HCT116 (cell line): Measurements from ENCODE around the gene HOXC13. TPM values are rescaled to one million over a fixed set of nuclear protein-coding genes. Genes with fewer than 3 reads are reported as not detected.

Experiments
- ATAC-seq: fragments of 200-7000 bp; cut with Tn5 transposase; 2 replicates; pipeline ENCODE4 v1.9.1; 2020; ENCODE audit warnings: mild to moderate bottlenecking, moderate library complexity
- BruUV-seq: library from RNA; stranded (reverse); fragments of 400-500 nt; replicated peaks from 2 replicates; lab custom pipeline; 2021; lab: Mats Ljungman, UMichigan
- CTCF ChIA-PET: fragments of 300-600 bp; sonication (Branson Sonifier 250); formaldehyde crosslinking; loops from one replicate; lab custom pipeline; 2021; ENCODE audit warnings: antibody characterized with exemption; lab: Charles Lee
- POLR2A ChIA-PET: fragments of 300-600, 350-600 bp; sonication (Branson Sonifier 250); formaldehyde crosslinking; loops from one replicate; lab custom pipeline; 2021; ENCODE audit warnings: antibody characterized with exemption; lab: Charles Lee
- RAD21 ChIA-PET, 2 experiments: fragments of 300-600 bp; sonication (Branson Sonifier 250); formaldehyde crosslinking; loops; one replicate each; lab custom pipeline; 2023; ENCODE audit warnings: low total read pairs in 2 of 2; ENCODE audit not compliant: uncharacterized antibody in 2 of 2, unreplicated experiment in 2 of 2, low non-redundant PET in 1 of 2; lab: Charles Lee
- DNase-seq: peaks from one replicate; pipeline ENCODE4 v3.0.0-alpha.2; 2010; ENCODE audit warnings: low read depth, low spot score
- H2AFZ ChIP-seq: fragments of 200-600 bp; shearing (Covaris generic), sonication (generic); 2 replicates; pipeline ENCODE4 v1.6.1; 2017; ENCODE audit warnings: low read depth, mixed run types, mixed read lengths, antibody characterized with exemption, low read length; ENCODE audit not compliant: poor library complexity, severe bottlenecking
- H3K27ac ChIP-seq: 2 replicates; pipeline ENCODE4 v1.5.1; 2012; ENCODE audit warnings: low read depth, low read length
- H3K27me3 ChIP-seq: fragments of 200-600 bp; sonication (generic); 2 replicates; pipeline ENCODE4 v1.6.1; 2016; ENCODE audit warnings: mixed run types, low read length, mixed read lengths; ENCODE audit not compliant: insufficient read depth
- H3K36me3 ChIP-seq, 2 experiments: fragments of 200-500 bp in 1 of 2; fragments of 200-600 bp in 1 of 2; sonication (Bioruptor generic) in 1 of 2; sonication (generic) in 1 of 2; 2 replicates each; pipeline versions ENCODE4 v1.5.1 to v1.6.1; 2014 to 2016; ENCODE audit warnings: low read length in 2 of 2, inconsistent platforms in 1 of 2, mixed read lengths in 1 of 2, mixed run types in 1 of 2; ENCODE audit not compliant: insufficient read depth in 2 of 2, control insufficient read depth in 1 of 2
- H3K4me1 ChIP-seq, 2 experiments: fragments of 200-600 bp in 1 of 2; sonication (generic) in 1 of 2; 2 replicates each; pipeline versions ENCODE4 v1.5.1 to v1.6.1; 2012 to 2017; ENCODE audit warnings: low read length in 2 of 2, inconsistent platforms in 1 of 2, mild to moderate bottlenecking in 1 of 2, mixed read lengths in 1 of 2, mixed run types in 1 of 2, moderate library complexity in 1 of 2; ENCODE audit not compliant: insufficient read depth in 2 of 2, control insufficient read depth in 1 of 2
- H3K4me2 ChIP-seq: fragments of 200-600 bp; sonication (generic); 2 replicates; pipeline ENCODE4 v1.6.1; 2017; ENCODE audit warnings: mixed run types, low read length, mixed read lengths
- H3K4me3 ChIP-seq, 2 experiments: fragments of 200-600 bp in 1 of 2; sonication (generic) in 1 of 2; replicated peaks in 1 of 2; 2 replicates each; pipeline ENCODE4 v1.5.1; 2011 to 2016; ENCODE audit warnings: low read length in 2 of 2, control low read depth in 1 of 2, low read depth in 1 of 2, mild to moderate bottlenecking in 1 of 2, mixed read lengths in 1 of 2, mixed run types in 1 of 2
- H3K79me2 ChIP-seq: fragments of 200-600 bp; sonication (generic); 2 replicates; pipeline ENCODE4 v1.6.1; 2017; ENCODE audit warnings: mild to moderate bottlenecking, mixed run types, low read length, moderate library complexity, mixed read lengths; ENCODE audit not compliant: insufficient read depth
- H3K9ac ChIP-seq: fragments of 200-600 bp; sonication (generic); 2 replicates; pipeline ENCODE4 v1.6.1; 2016; ENCODE audit warnings: low read length, mixed read lengths
- H3K9me2 ChIP-seq: fragments of 200-600 bp; sonication (generic), shearing (Covaris generic); 2 replicates; pipeline ENCODE4 v1.6.1; 2017; ENCODE audit warnings: mixed run types, mild to moderate bottlenecking, moderate library complexity; ENCODE audit not compliant: insufficient read depth
- H3K9me3 ChIP-seq, 2 experiments: fragments of 200-500 bp in 1 of 2; fragments of 200-600 bp in 1 of 2; sonication (Bioruptor generic) in 1 of 2; sonication (generic) in 1 of 2; 2 replicates each; pipeline ENCODE4 v1.6.1; 2014 to 2017; ENCODE audit warnings: low read length in 2 of 2, mixed read lengths in 2 of 2, inconsistent platforms in 1 of 2, low read depth in 1 of 2, mild to moderate bottlenecking in 1 of 2, mixed run types in 1 of 2, moderate library complexity in 1 of 2; ENCODE audit not compliant: control insufficient read depth in 1 of 2, insufficient read depth in 1 of 2
- H4K20me1 ChIP-seq: fragments of 200-600 bp; sonication (generic), shearing (Covaris generic); 2 replicates; pipeline ENCODE4 v1.6.1; 2017; ENCODE audit warnings: mixed run types, mild to moderate bottlenecking, moderate library complexity; ENCODE audit not compliant: insufficient read depth
- EGR1 ChIP-seq: IDR thresholded peaks from 2 replicates; pipeline ENCODE4 v1.6.1; 2012; ENCODE audit warnings: low read depth
- ELF1 ChIP-seq: IDR thresholded peaks from 2 replicates; pipeline ENCODE4 v1.6.1; 2012; ENCODE audit warnings: low read depth, borderline replicate concordance
- EZH2phosphoT487 ChIP-seq: fragments of 200-600 bp; IDR thresholded peaks from 2 replicates; pipeline ENCODE4 v1.6.1; 2018; ENCODE audit warnings: antibody characterized with exemption, borderline replicate concordance
- JUND ChIP-seq: IDR thresholded peaks from 2 replicates; pipeline ENCODE4 v1.6.1; 2012
- POLR2AphosphoS5 ChIP-seq: IDR thresholded peaks from 2 replicates; pipeline ENCODE4 v1.6.1; 2011; ENCODE audit warnings: mild to moderate bottlenecking, low read depth, low read length, moderate library complexity
- SP1 ChIP-seq: IDR thresholded peaks from 2 replicates; pipeline ENCODE4 v1.6.1; 2012; ENCODE audit warnings: low read depth
- SRF ChIP-seq: IDR thresholded peaks from 2 replicates; pipeline ENCODE4 v1.6.1; 2012; ENCODE audit warnings: low read depth
- ZFX ChIP-seq: fragments of 450-650 bp; IDR thresholded peaks from 2 replicates; pipeline ENCODE4 v1.6.1; 2017
- intact Hi-C: fragments of 100-400 bp; cut with micrococcal nuclease; formaldehyde crosslinking; loops from 2 replicates; pipeline ENCODE4 v1.10.0; 2022
- total RNA-seq: library from RNA; stranded (reverse); gene quantifications from one replicate; pipeline ENCODE4 v1.2.1, GENCODE V29; 2021; ENCODE audit not compliant: unreplicated experiment
- TF ChIP-seq, protein P1 (sequence below): IDR thresholded peaks from 2 replicates; pipeline ENCODE4 v1.6.1; 2012; ENCODE audit warnings: low read depth

HOXC13 gene
- total RNA-seq, 1 experiment from 2014 or later: 3.8 TPM

- Histone ChIP-seq H2AFZ (no peak overlapping the region), H3K27ac (no peak overlapping the region), H3K36me3 (no peaks in the 10 kb centered on the region), H3K9ac (no peak overlapping the region), H3K4me2 (no peak overlapping the region), H3K9me2 (no peaks in the 10 kb centered on the region), H3K4me1 (peaks cover 0 to 14% of the 10 kb centered on the region in 2 experiments; a peak in 2 of 4 replicates), H3K4me3 (no peak overlapping the region), H3K79me2 (no peaks in the 10 kb centered on the region), H4K20me1 (no peaks in the 10 kb centered on the region), H3K9me3 (no peaks in the 10 kb centered on the region), H3K27me3 (peaks cover 4% of the 10 kb centered on the region; the same call in 1 of the 2 replicates)
- DNase-seq (no peak), ATAC-seq (no peak)
- ChIA-PET POLR2A (no interaction called here), RAD21 (no interaction called here), CTCF (no interaction called here)
- TF ChIP-seq EZH2phosphoT487 (no peak), SRF (no peak), JUND (no peak), ZFX (no peak), ELF1 (no peak), POLR2AphosphoS5 (no peak), EGR1 (no peak), SP1 (no peak)
- TF ChIP-seq, protein P1, sequence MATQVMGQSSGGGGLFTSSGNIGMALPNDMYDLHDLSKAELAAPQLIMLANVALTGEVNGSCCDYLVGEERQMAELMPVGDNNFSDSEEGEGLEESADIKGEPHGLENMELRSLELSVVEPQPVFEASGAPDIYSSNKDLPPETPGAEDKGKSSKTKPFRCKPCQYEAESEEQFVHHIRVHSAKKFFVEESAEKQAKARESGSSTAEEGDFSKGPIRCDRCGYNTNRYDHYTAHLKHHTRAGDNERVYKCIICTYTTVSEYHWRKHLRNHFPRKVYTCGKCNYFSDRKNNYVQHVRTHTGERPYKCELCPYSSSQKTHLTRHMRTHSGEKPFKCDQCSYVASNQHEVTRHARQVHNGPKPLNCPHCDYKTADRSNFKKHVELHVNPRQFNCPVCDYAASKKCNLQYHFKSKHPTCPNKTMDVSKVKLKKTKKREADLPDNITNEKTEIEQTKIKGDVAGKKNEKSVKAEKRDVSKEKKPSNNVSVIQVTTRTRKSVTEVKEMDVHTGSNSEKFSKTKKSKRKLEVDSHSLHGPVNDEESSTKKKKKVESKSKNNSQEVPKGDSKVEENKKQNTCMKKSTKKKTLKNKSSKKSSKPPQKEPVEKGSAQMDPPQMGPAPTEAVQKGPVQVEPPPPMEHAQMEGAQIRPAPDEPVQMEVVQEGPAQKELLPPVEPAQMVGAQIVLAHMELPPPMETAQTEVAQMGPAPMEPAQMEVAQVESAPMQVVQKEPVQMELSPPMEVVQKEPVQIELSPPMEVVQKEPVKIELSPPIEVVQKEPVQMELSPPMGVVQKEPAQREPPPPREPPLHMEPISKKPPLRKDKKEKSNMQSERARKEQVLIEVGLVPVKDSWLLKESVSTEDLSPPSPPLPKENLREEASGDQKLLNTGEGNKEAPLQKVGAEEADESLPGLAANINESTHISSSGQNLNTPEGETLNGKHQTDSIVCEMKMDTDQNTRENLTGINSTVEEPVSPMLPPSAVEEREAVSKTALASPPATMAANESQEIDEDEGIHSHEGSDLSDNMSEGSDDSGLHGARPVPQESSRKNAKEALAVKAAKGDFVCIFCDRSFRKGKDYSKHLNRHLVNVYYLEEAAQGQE: no peak
- no TSS peak for BruUV-seq
- intact Hi-C loops: no loop called here
Measured at GRCh38 chr12:53972152-53972702, 33.6 kb downstream of the HOXC13 start.
